ENCODE data around the gene RBP5.

Gene RBP5

GRCh38 chr12:7101047-7101693, 27.5 kb downstream of the RBP5 start:
- DNase-seq (ENCODE audit: low read depth), result no peak

DNA sequence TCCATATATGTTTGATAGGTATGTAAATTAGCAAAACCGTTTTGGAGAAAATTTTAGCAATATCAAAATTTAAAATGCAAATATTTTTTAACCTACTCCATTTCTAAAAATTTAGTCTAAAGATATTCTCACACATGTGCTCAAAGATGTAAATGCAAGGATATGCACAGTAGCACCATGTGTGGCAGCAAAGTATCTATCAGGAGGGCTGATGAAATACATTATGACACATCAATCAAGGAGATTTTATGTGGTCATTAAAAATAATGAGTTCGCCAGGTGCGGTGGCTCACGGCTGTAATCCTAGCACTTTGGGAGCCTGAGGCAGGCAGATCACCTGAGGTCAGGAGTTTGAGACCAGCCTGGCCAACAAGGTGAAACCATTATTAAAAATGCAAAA, 28.4 kb downstream of the RBP5 start:
- no peak for DNase-seq (ENCODE audit: low read depth)

- DNase-seq (ENCODE audit: low read depth), result no peak
Measured at GRCh38 chr12:7099290-7099996, 29.2 kb downstream of the RBP5 start.

- no peak for DNase-seq (ENCODE audit: low read depth)
Measured at GRCh38 chr12:7096979-7097378, 31.7 kb downstream of the RBP5 start.

- no peak for DNase-seq (ENCODE audit: low read depth)
Measured at GRCh38 chr12:7096006-7096932, 32.4 kb downstream of the RBP5 start.

DNA sequence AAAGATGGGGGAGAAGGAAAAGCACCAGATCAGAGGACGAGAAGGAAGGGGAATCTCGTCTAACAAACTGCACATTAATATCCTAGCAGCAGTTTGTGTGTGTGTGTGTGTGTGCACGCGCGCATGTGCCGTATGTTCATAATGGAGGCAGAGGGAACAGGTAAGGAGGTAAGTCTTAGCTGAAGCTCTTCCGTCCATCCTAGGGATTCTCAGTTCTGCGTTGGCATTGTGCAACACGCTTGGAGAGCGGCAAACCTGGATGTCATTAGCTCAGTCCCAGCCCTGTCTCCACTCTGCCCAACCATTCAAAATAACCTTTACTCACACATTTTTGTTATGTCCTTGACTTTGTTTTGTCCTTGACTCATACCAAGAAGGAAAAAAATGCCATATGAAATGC, 34.8 kb downstream of the RBP5 start:
- no peak for DNase-seq (ENCODE audit: low read depth)

GRCh38 chr12:7093486-7093885, 35.2 kb downstream of the RBP5 start:
- DNase-seq (ENCODE audit: low read depth), result no peak

- DNase-seq (ENCODE audit: low read depth), result no peak
Measured at GRCh38 chr12:7092986-7093460, 35.7 kb downstream of the RBP5 start.

- peak; percentile 52 for DNase-seq (ENCODE audit: low read depth)
Measured at GRCh38 chr12:7092229-7092985, 36.3 kb downstream of the RBP5 start, which contains the start of gene C1R. Gene C1R (minus strand): TSS chr12:7092445. CDS start chr12:7092388, 57 bp downstream.

DNA sequence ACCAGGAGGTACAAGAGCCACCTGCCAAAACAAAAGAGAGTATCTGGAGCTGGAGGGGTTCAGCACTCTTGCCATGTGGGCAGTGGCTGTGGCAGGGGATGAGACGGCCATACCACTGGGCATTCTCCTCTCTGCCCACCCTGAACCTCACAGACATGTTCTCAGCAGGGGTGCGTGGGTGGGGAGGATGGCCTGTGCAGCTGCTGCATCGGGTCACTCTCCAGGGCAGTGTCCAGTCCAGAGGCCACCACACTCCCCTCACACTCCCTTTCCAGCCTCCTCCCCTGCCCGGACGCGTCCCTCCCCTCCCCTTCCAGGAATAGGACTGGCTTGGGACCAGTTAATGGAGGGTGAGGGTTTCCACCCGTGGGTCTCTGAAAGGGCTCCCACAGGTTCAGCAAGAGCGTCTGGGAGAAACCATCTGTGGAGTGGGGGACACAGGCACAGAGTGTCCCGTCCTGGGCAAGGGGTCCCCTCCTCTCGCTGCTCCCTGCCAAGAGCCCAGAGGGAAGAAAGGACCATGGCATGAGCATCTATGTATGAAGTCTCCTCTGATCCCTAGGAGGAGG, 36.9 kb downstream of the RBP5 start:
- no peak for DNase-seq (ENCODE audit: low read depth)

DNA sequence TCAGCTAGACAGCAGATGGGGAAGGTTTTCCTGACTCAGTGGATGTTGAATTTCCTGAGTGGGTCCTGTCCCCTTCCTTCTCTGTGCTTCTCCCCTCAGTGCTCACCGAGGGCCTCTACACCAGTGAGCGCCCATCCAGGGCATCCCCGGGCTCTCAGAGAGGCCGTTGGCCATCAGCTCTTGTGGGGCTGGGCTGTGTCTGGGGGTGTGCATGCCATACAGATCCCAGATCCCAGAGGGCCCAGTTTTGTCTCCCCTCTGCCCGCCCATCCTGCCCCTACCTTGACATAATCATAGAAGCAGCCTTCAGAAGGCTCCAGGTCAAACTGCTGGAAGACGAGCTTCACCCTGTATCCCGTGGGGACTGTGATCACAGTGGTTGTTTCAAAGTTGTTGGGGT, 37.5 kb downstream of the RBP5 start:
- DNase-seq (ENCODE audit: low read depth), result no peak

DNA sequence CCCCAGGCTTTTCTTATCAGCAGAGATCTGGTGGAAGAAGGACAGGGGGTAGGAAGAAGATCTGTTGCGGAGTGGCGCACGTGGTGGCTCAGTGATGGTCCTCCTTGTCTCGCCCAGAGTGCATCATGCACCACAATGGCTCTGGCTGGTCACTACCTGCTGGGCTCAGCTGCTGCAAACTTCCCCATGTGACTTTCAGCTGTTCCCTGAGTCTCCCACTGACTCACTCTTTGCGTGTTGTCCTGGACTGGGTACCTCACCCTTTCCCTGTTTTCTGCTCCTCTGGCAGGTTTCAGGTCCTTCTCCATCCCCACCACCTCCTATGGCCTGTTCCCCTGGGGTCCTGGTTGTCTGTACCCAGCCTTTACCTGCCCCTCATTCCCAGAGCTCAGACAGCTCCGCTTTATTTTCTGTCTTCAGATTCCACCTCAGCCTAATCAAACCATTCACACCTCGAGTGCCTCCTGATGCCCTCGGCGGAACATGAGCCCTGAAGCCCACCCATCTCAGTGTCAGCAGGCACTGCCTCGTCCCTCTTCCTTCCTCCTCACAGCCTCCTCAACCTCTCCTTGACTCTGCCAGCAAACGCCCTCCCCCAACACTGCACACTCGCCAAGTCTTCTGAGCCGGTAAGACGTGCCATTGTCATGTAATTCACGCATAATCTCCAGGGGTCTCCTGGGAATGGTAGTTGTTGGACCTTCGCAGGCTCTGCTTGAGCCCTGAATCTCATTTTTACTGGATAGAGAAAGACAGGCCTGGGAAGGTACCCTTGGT, 38.3 kb downstream of the RBP5 start:
- DNase-seq (ENCODE audit: low read depth), result no peak

GRCh38 chr12:7089196-7089871, 39.4 kb downstream of the RBP5 start:
- DNase-seq (ENCODE audit: low read depth), result no peak

GRCh38 chr12:7083125-7083524, 45.6 kb downstream of the RBP5 start:
- DNase-seq (ENCODE audit: low read depth), result no peak

DNA sequence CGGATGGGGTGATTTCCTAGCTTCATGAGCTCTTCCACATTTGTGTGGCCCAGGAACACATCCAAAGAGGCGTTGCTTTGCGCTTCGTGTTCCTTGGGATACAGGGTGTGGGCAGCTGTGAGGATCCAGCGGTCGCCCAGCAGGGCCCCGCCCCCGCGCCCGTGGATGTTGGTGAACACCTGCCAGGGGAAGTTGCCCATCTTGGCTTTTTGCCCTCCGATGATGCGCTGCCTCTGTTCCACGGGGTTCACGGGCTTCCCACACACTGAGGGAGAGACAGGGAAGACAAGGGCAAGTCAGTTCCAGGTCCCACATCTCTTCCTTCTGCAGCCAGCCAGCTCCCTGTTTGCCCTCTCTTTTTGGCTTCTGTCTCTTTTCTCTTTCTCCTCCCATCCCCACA, 47.7 kb downstream of the RBP5 start:
- no peak for DNase-seq (ENCODE audit: low read depth)

- DNase-seq (ENCODE audit: low read depth), result no peak
Measured at GRCh38 chr12:7079826-7080125, 48.9 kb downstream of the RBP5 start.

DNA sequence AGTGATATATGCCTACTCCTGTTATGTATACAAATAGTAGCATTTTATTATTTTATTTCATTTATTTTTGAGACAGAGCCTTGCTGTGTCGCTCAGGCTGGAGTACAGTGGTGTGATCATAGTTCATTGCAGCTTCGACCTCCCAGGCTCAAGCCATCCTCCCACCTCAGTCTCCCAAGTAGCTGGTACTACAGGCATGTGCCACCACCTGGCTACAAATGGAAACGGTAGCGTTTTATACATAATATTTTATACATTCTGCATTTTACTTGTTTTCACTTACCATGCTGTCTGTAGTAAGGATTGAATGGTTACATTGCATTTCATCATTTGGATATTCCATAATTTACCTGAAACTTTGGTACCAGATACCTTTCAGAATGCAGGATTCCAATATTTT, 50.5 kb downstream of the RBP5 start:
- DNase-seq (ENCODE audit: low read depth), result no peak

GRCh38 chr12:7076493-7076892, 52.2 kb downstream of the RBP5 start:
- no peak for DNase-seq (ENCODE audit: low read depth)

GRCh38 chr12:7075939-7076338, 52.8 kb downstream of the RBP5 start:
- no peak for DNase-seq (ENCODE audit: low read depth)

DNA sequence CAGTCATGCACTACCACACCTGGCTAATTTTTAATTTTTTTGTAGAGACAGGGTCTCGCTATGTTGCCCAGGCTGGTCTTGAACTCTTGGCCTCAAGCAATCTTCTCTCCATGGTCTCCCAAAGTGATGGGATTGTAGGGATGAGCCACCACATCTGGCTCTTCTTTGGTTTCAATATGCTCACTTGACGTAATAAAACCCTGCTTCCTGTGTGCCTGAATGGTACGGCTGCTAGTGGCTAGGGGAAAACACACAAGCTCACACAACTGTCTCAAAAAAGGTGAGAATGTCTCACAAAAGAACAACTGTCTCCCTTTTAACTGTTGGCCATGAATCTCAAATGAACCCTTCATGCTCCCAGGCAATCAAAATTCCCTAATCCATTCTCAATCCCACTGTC, 53.2 kb downstream of the RBP5 start:
- no peak for DNase-seq (ENCODE audit: low read depth)

Measured in stimulated activated CD8-positive, alpha-beta memory T cell treated with anti-CD3 and anti-CD28 coated beads, Interleukin-4, amount 100 ng/mL, for 24 hours (primary cell).